ENCODE results near the gene USP38.

DNA sequence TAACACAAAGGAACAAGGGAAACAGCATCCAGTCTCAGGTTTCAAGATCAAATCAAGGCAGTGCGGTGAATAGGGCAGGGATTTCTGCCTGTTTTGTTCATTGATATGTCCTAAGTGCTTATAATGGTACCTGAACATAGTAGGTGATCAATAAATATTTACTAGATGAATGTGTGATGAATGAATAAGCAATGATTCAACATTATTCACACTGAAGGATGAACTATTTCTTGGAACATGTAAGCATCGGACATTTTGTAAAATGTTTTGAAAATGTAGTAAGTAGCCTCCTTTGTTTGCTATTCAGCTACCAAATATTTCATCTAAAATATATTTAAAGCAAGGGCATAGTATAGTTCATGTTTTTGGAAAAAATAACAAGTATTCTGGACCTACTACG is 67.8 kb downstream of the USP38 start:
- TF ChIP-seq, protein P1, sequence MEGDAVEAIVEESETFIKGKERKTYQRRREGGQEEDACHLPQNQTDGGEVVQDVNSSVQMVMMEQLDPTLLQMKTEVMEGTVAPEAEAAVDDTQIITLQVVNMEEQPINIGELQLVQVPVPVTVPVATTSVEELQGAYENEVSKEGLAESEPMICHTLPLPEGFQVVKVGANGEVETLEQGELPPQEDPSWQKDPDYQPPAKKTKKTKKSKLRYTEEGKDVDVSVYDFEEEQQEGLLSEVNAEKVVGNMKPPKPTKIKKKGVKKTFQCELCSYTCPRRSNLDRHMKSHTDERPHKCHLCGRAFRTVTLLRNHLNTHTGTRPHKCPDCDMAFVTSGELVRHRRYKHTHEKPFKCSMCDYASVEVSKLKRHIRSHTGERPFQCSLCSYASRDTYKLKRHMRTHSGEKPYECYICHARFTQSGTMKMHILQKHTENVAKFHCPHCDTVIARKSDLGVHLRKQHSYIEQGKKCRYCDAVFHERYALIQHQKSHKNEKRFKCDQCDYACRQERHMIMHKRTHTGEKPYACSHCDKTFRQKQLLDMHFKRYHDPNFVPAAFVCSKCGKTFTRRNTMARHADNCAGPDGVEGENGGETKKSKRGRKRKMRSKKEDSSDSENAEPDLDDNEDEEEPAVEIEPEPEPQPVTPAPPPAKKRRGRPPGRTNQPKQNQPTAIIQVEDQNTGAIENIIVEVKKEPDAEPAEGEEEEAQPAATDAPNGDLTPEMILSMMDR (IDR thresholded peaks at IDR 0.05), result no peak
- TF ChIP-seq EZH2phosphoT487 (IDR thresholded peaks at IDR 0.05), result no peak
